ENCODE measurements around the gene CASZ1. TPM values are rescaled to one million over a fixed set of nuclear protein-coding genes. Genes with fewer than 3 reads are reported as not detected.

The CASZ1 gene
- total RNA-seq, 1 experiment from 2014 or later: 15.2 TPM

GRCh38 chr1:10829965-10830515, 33.6 kb upstream of the CASZ1 start:
- no peak overlapping the region for H3K4me2 ChIP-seq
- H3K27me3 ChIP-seq (ENCODE audit: insufficient read depth, low read depth): no peaks in the 10 kb centered on the region
- H3K4me1 ChIP-seq (replicated peaks; ENCODE audit: insufficient read depth): peaks cover 23% of the 10 kb centered on the region
- intact Hi-C loops (cut with micrococcal nuclease; ENCODE audit: unreplicated experiment): loop anchor here (5.0 kb wide), 1 partner anchor 33 kb away; the partner anchor contains the start of gene CASZ1
- H3K79me2 ChIP-seq (ENCODE audit: low read depth): no peaks in the 10 kb centered on the region
- H3K9me2 ChIP-seq (ENCODE audit: insufficient read depth): no peaks in the 10 kb centered on the region
- no peaks in the 10 kb centered on the region for H4K20me1 ChIP-seq (ENCODE audit: insufficient read depth)
- BruUV-seq (replicated peaks): no TSS peak
- TF ChIP-seq EZH2 (IDR thresholded peaks at IDR 0.05; ENCODE audit: low read depth): no peak
- no peak for TF ChIP-seq CTCF (conservative IDR thresholded peaks at IDR 0.05)
- H2AFZ ChIP-seq: no peak overlapping the region
- ChIA-PET POLR2A (ENCODE audit: unreplicated experiment) (no interaction called here), CTCF (no interaction called here)
- H3K27ac ChIP-seq: no peak overlapping the region
- no peak overlapping the region for H3K4me3 ChIP-seq
- no peaks in the 10 kb centered on the region for H3K36me3 ChIP-seq (ENCODE audit: low read depth)
- no peak for DNase-seq
- H3F3A ChIP-seq (ENCODE audit: insufficient read depth, low read depth): peaks cover 6% of the 10 kb centered on the region; the same call in 1 of the 2 replicates
- no peaks in the 10 kb centered on the region for H3K9me3 ChIP-seq (ENCODE audit: insufficient read depth, low read depth)

- BruUV-seq (replicated peaks): no TSS peak
- TF ChIP-seq EZH2 (IDR thresholded peaks at IDR 0.05; ENCODE audit: low read depth): no peak
- TF ChIP-seq CTCF (conservative IDR thresholded peaks at IDR 0.05): no peak
Observed at GRCh38 chr1:10829067-10829818, 32.8 kb upstream of the CASZ1 start.

GRCh38 chr1:10827377-10828333, 31.2 kb upstream of the CASZ1 start:
- no peak for DNase-seq
- Histone ChIP-seq H3K4me1 (replicated peaks; ENCODE audit: insufficient read depth) (peaks cover 16% of the 10 kb centered on the region), H3K27ac (no peak overlapping the region), H3K79me2 (ENCODE audit: low read depth) (no peaks in the 10 kb centered on the region), H3K9me2 (ENCODE audit: insufficient read depth) (no peaks in the 10 kb centered on the region), H3K4me2 (no peak overlapping the region), H3K4me3 (no peak overlapping the region), H3K27me3 (ENCODE audit: insufficient read depth, low read depth) (no peaks in the 10 kb centered on the region), H3F3A (ENCODE audit: insufficient read depth, low read depth) (peaks cover 5% of the 10 kb centered on the region; the same call in 1 of the 2 replicates), H4K20me1 (ENCODE audit: insufficient read depth) (no peaks in the 10 kb centered on the region), H3K36me3 (ENCODE audit: low read depth) (no peaks in the 10 kb centered on the region), H2AFZ (no peak overlapping the region), H3K9me3 (ENCODE audit: insufficient read depth, low read depth) (no peaks in the 10 kb centered on the region)
- POLR2A ChIA-PET (ENCODE audit: unreplicated experiment): interaction anchor here (0.7 kb wide), 1 partner anchor 193 kb away, joined by 7 read pairs; no protein-coding TSS in a partner anchor
- TF ChIP-seq CTCF (conservative IDR thresholded peaks at IDR 0.05) (no peak), EZH2 (IDR thresholded peaks at IDR 0.05; ENCODE audit: low read depth) (no peak)
- CTCF ChIA-PET: interaction anchor here (0.6 to 0.7 kb wide), 2 partner anchors 97 to 134 kb away, joined by 3 to 7 read pairs; no protein-coding TSS in a partner anchor
- intact Hi-C loops (cut with micrococcal nuclease; ENCODE audit: unreplicated experiment): no loop called here
- BruUV-seq (replicated peaks): no TSS peak

More at GRCh38 chr1:10829067-10829818, 32.8 kb upstream of the CASZ1 start:
- intact Hi-C loops (cut with micrococcal nuclease; ENCODE audit: unreplicated experiment): no loop called here
- Histone ChIP-seq H2AFZ (no peak overlapping the region), H3K27ac (no peak overlapping the region), H3K27me3 (ENCODE audit: insufficient read depth, low read depth) (no peaks in the 10 kb centered on the region), H3F3A (ENCODE audit: insufficient read depth, low read depth) (peaks cover 6% of the 10 kb centered on the region; the same call in 1 of the 2 replicates), H3K79me2 (ENCODE audit: low read depth) (no peaks in the 10 kb centered on the region), H4K20me1 (ENCODE audit: insufficient read depth) (no peaks in the 10 kb centered on the region), H3K4me3 (no peak overlapping the region), H3K4me2 (no peak overlapping the region), H3K36me3 (ENCODE audit: low read depth) (no peaks in the 10 kb centered on the region), H3K4me1 (replicated peaks; ENCODE audit: insufficient read depth) (peaks cover 23% of the 10 kb centered on the region), H3K9me2 (ENCODE audit: insufficient read depth) (no peaks in the 10 kb centered on the region), H3K9me3 (ENCODE audit: insufficient read depth, low read depth) (no peaks in the 10 kb centered on the region)
- no peak for DNase-seq
- ChIA-PET POLR2A (ENCODE audit: unreplicated experiment) (no interaction called here), CTCF (interaction anchor here (0.7 kb wide), 1 partner anchor 40 kb away, joined by 3 read pairs; no protein-coding TSS in a partner anchor)

Data from PC-9 (cell line).